Testis (tissue), 2 donors: ENCODE data around the gene SZT2.

Source experiments
- POLR2A ChIP-seq: fragments of 450-650 bp; IDR thresholded peaks from one replicate; pipeline ENCODE4 v1.6.1; 2017; ENCODE audit warnings: antibody characterized with exemption, mild to moderate bottlenecking, moderate library complexity
- TF ChIP-seq, protein P1 (sequence below), 3 experiments: fragments of 450-650 bp in 2 of 3; fragments of 200-600 bp in 1 of 3; sonication (generic) in 1 of 3; IDR thresholded peaks; one replicate each; pipeline ENCODE4 v1.5.1; 2016 to 2019; ENCODE audit warnings: antibody characterized with exemption in 3 of 3, mild to moderate bottlenecking in 2 of 3, moderate library complexity in 1 of 3

DNA sequence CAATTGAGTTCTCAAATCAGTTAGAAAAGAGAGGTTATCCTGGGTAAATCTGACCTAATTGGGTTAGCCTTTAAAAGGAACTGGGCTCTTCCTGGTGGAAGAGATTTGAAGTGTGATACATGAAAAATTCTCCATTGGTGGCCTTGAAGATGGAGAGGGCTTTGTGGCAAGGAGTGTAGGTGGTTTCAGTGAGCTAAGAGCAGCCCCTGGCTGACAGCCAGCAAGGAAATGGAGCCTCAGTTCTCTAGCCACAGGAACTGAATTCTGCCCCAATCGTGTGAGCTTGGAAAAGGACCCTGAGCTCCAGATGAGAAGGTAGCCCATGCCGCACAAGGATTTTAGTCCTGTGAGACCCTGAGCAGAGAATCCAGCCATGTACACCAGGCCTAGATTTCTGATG lies 76.7 kb downstream of the SZT2 start:
- TF ChIP-seq, protein P1, sequence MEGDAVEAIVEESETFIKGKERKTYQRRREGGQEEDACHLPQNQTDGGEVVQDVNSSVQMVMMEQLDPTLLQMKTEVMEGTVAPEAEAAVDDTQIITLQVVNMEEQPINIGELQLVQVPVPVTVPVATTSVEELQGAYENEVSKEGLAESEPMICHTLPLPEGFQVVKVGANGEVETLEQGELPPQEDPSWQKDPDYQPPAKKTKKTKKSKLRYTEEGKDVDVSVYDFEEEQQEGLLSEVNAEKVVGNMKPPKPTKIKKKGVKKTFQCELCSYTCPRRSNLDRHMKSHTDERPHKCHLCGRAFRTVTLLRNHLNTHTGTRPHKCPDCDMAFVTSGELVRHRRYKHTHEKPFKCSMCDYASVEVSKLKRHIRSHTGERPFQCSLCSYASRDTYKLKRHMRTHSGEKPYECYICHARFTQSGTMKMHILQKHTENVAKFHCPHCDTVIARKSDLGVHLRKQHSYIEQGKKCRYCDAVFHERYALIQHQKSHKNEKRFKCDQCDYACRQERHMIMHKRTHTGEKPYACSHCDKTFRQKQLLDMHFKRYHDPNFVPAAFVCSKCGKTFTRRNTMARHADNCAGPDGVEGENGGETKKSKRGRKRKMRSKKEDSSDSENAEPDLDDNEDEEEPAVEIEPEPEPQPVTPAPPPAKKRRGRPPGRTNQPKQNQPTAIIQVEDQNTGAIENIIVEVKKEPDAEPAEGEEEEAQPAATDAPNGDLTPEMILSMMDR (IDR thresholded peaks at IDR 0.05), result no peak
- no peak for TF ChIP-seq POLR2A
